ENCODE data around the gene RAB11FIP3. TPM values are rescaled to one million over a fixed set of nuclear protein-coding genes. Genes with fewer than 3 reads are reported as not detected.

The RAB11FIP3 gene
- total RNA-seq, 1 donor from 2014 or later = 25.4 TPM

GRCh38 chr16:564690-565418 lies 139.4 kb downstream of the RAB11FIP3 start:
- ATAC-seq (ENCODE audit: poor library complexity) = no peak
- no peak for DNase-seq
- intact Hi-C loops (cut with DNase I) = no loop called here

- no peak for ATAC-seq (ENCODE audit: poor library complexity)
- no peak for DNase-seq
- intact Hi-C loops (cut with DNase I) = no loop called here
Measured at GRCh38 chr16:565419-566330, 140.2 kb downstream of the RAB11FIP3 start.

GRCh38 chr16:566475-567372 lies 141.3 kb downstream of the RAB11FIP3 start, which contains the start of gene NHLRC4:
TSS of gene NHLRC4 (plus strand) at chr16:567005. CDS start at chr16:568048, 1,043 bp downstream.
- intact Hi-C loops (cut with DNase I) = no loop called here

GRCh38 chr16:567373-568256 lies 142.2 kb downstream of the RAB11FIP3 start:
- DNase-seq (no peak), ATAC-seq (ENCODE audit: poor library complexity) (no peak)
- intact Hi-C loops (cut with DNase I) = no loop called here

More at GRCh38 chr16:566475-567372, 141.3 kb downstream of the RAB11FIP3 start, which contains the start of gene NHLRC4:
- DNase-seq (peak; percentile 87), ATAC-seq (ENCODE audit: poor library complexity) (peak; percentile 68)

GRCh38 chr16:568401-569258 lies 143.2 kb downstream of the RAB11FIP3 start:
- DNase-seq = no peak
- no peak for ATAC-seq (ENCODE audit: poor library complexity)
- intact Hi-C loops (cut with DNase I) = no loop called here

- peak; percentile 66 for ATAC-seq (ENCODE audit: poor library complexity)
- intact Hi-C loops (cut with DNase I) = no loop called here
- peak; percentile 83 for DNase-seq
Measured at GRCh38 chr16:569445-570254, 144.2 kb downstream of the RAB11FIP3 start, which contains the start of gene PIGQ. TSS of gene PIGQ (plus strand) at chr16:569968. CDS start at chr16:574075, 4,107 bp downstream.

Small RNAs within 50 kb of the gene (microRNA-seq; reads per million reads assigned to microRNA genes)
- gene MIR3176 (0.97 reads per million), gene MIR5587 (not detected)

Other genes with a start within 250 kb of the RAB11FIP3 start
- gene HBA1, start 249.0 kb upstream of the RAB11FIP3 start, total RNA-seq = 110 TPM
- not detected for gene HBQ1, start 245.2 kb upstream of the RAB11FIP3 start, total RNA-seq
- 25.0 TPM for gene LUC7L, start 196.2 kb upstream of the RAB11FIP3 start, total RNA-seq
- 135 TPM for gene FAM234A, start 190.8 kb upstream of the RAB11FIP3 start, total RNA-seq
- gene RGS11, start 149.7 kb upstream of the RAB11FIP3 start, total RNA-seq = 12.5 TPM
- 9.3 TPM for gene ARHGDIG, start 145.1 kb upstream of the RAB11FIP3 start, total RNA-seq
- gene PDIA2, start 142.5 kb upstream of the RAB11FIP3 start, total RNA-seq = 1.8 TPM
- gene AXIN1, start 72.9 kb upstream of the RAB11FIP3 start, total RNA-seq = 14.0 TPM
- gene MRPL28, start 55.1 kb upstream of the RAB11FIP3 start, total RNA-seq = 79.6 TPM
- gene PGAP6, start 43.7 kb upstream of the RAB11FIP3 start, total RNA-seq = 28.1 TPM
- 81.6 TPM for gene NME4, start 28.4 kb upstream of the RAB11FIP3 start, total RNA-seq
- gene DECR2, start 23.8 kb upstream of the RAB11FIP3 start, total RNA-seq = 9.1 TPM
- gene CAPN15, start 102.1 kb downstream of the RAB11FIP3 start, total RNA-seq = 17.7 TPM
- gene PRR35, start 134.7 kb downstream of the RAB11FIP3 start, total RNA-seq = not detected
- gene NHLRC4, start 141.4 kb downstream of the RAB11FIP3 start, total RNA-seq = 0.38 TPM
- gene PIGQ, start 144.3 kb downstream of the RAB11FIP3 start, total RNA-seq = 18.0 TPM
- 11.0 TPM for gene RAB40C, start 164.4 kb downstream of the RAB11FIP3 start, total RNA-seq
- 0.13 TPM for gene WFIKKN1, start 205.3 kb downstream of the RAB11FIP3 start, total RNA-seq
- gene METTL26, start 210.7 kb downstream of the RAB11FIP3 start, total RNA-seq = 52.5 TPM
- 205 TPM for gene MCRIP2, start 216.2 kb downstream of the RAB11FIP3 start, total RNA-seq
- gene WDR90, start 223.7 kb downstream of the RAB11FIP3 start, total RNA-seq = 10.8 TPM
- 81.9 TPM for gene RHOT2, start 242.5 kb downstream of the RAB11FIP3 start, total RNA-seq

All from Right ventricle myocardium superior (tissue), 1 donor.